ENCODE results near the gene IFI27.
"Not testable (repeated sequence)": the region's sequence is repeated elsewhere in the genome, so short reads cannot be mapped to it uniquely, and the experiment has no call there.

IFI27 gene

DNA sequence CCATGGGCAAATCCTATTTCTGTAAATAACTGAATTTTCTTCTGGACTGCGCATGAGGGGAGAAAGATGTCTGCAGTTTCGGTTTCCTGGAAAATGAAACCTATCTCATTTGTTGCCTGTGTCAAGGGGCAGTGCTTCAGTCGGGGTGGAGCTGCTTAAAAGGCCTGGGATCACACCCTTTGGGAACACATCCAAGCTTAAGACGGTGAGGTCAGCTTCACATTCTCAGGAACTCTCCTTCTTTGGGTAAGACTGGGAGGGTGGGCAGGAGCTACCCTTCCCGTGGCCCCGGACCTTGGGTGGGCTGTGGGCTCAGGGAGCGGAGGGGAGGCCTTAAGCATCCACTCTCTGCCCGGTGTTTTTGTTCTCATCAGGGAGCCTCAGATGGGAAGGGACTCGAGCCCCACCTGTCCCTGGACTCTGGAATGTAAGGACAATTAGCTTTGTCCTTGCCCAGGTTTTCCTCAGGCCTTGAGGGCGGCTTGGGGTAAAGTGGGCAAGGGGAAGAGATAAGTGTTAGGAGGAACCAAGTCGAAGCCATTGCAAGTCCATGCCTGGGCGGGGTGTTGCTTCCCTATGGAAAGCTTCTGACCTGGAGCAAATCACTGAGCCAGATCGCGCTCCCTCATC lies at the start of gene IFI27:
Gene IFI27, plus strand, starts transcription at position 185 of the 630 bp plus-strand sequence.
- TF ChIP-seq GATA1 (IDR thresholded peaks at IDR 0.05; ENCODE audit: low read depth, low read length) (no peak), POLR2A (IDR thresholded peaks at IDR 0.05; ENCODE audit: low read length) (peak; percentile 28)
- DNase-seq, result peak; percentile 58 to 69

DNA sequence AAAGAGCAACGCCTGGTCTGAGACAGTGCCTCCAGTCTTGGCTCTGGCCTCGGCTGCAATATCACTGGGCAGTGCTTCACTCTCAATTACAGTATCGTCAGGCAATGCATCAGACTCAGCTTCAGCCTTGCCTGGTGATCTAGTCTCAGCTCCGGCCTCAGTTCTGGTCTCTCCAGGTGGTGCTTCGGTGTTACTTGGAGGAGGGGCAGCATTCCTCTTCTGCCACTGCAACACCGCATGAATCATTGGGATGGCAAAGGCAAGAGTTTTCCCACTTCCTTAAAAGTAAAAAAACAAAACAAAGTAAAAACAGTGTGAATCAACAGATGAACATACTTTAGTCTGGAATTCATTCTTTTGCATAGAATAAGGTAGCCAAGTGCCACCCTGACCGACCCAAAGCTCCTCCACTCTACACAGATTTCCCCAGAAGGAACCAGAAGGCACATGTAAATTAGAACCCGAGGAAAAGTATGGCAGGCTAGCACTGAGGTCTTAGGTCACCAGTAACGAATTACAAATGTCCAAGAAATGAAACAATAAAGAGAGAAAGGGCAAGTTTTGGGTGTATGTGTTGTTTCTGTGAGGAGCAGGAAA lies 48.1 kb upstream of the IFI27 start:
- no peak for DNase-seq
- TF ChIP-seq GATA1 (IDR thresholded peaks at IDR 0.05; ENCODE audit: low read depth, low read length), result no peak
- TF ChIP-seq POLR2A (IDR thresholded peaks at IDR 0.05; ENCODE audit: low read length), result no peak

- DNase-seq, result no peak
- no peak for TF ChIP-seq POLR2A (IDR thresholded peaks at IDR 0.05; ENCODE audit: low read length)
- TF ChIP-seq GATA1 (IDR thresholded peaks at IDR 0.05; ENCODE audit: low read depth, low read length), result no peak
These were observed 44.4 kb upstream of the IFI27 start for GRCh38 chr14:94066089-94066676.

DNA sequence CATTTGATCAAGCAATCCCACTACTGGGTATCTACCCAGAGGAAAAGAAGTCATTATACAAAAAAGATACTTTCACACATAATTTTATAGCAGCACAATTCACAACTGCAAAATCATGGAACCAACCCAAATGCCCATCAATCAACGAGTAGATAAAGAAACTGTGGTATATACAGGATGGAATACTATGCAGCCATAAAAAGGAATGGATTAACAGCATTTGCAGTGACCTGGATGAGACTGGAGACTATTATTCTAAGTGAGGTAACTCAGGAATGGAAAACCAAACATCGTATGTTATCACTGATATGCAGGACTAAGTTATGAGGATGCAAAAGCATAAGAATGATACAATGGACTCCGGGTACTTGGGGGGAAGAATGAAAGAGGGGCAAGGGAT lies 38.5 kb upstream of the IFI27 start:
- not testable (repeated sequence) for DNase-seq

- no peak for DNase-seq
These were observed 36.0 kb upstream of the IFI27 start for GRCh38 chr14:94074534-94074933.

DNA sequence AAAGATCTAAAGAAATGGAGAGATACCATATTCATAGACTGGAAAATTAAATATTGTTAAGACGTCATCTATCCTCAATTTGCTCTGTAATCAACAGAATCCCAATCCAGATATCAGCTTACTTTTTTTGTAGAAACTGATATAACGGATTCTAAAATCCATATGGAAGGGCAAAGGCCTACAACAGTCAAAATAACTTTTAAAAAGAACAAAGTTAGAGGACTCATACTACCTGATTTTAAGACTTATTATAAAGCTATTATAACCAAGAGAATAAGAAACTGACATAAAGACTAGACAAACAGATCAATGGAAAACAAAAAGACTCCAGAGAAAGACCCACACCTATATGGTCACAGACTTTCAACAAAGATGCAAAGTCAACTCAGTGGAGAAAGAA lies 35.5 kb upstream of the IFI27 start:
- no peak for DNase-seq
- TF ChIP-seq POLR2A (IDR thresholded peaks at IDR 0.05; ENCODE audit: low read length), result no peak
- TF ChIP-seq GATA1 (IDR thresholded peaks at IDR 0.05; ENCODE audit: low read depth, low read length), result no peak

More at GRCh38 chr14:94074534-94074933, 36.0 kb upstream of the IFI27 start:
- TF ChIP-seq GATA1 (IDR thresholded peaks at IDR 0.05; ENCODE audit: low read depth, low read length) (no peak), POLR2A (IDR thresholded peaks at IDR 0.05; ENCODE audit: low read length) (no peak)

DNA sequence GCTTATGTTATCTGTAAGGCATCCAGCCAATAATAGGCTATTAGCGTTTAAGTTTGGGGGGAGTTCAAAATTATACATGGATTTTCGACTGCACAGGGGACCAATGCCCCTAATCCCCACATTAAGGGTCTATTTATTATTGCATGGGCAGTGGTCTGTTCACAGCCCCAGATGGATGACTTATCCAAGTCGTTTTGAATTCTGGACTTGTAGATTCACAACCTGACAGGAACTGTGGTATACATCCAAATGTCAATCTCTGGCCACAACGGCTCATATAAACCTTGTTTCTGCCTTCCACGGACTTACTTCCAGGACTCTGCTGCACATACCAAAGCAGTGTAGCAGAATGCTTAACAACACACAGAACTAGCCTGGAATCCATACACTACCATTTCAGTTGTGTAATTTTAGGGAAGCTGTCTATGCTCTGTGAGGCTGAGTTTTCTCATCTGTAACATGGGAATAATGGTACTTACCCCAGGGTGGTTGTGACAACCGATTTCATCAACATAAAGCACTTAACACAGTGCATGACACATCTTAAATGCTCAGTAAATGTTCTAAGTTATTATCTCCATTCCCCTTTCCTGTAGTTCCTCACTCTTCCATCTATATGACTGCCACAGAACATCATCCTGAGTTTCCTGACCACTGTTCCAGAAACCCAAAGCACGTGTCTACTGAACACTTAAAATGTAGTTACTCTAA lies 33.3 kb upstream of the IFI27 start:
- no peak for TF ChIP-seq POLR2A (IDR thresholded peaks at IDR 0.05; ENCODE audit: low read length)
- TF ChIP-seq GATA1 (IDR thresholded peaks at IDR 0.05; ENCODE audit: low read depth, low read length), result no peak
- DNase-seq, result peak in 1 of 2 experiments; percentile 15

GRCh38 chr14:94077823-94078222 lies 32.7 kb upstream of the IFI27 start:
- TF ChIP-seq POLR2A (IDR thresholded peaks at IDR 0.05; ENCODE audit: low read length), result no peak
- TF ChIP-seq GATA1 (IDR thresholded peaks at IDR 0.05; ENCODE audit: low read depth, low read length), result no peak

DNA sequence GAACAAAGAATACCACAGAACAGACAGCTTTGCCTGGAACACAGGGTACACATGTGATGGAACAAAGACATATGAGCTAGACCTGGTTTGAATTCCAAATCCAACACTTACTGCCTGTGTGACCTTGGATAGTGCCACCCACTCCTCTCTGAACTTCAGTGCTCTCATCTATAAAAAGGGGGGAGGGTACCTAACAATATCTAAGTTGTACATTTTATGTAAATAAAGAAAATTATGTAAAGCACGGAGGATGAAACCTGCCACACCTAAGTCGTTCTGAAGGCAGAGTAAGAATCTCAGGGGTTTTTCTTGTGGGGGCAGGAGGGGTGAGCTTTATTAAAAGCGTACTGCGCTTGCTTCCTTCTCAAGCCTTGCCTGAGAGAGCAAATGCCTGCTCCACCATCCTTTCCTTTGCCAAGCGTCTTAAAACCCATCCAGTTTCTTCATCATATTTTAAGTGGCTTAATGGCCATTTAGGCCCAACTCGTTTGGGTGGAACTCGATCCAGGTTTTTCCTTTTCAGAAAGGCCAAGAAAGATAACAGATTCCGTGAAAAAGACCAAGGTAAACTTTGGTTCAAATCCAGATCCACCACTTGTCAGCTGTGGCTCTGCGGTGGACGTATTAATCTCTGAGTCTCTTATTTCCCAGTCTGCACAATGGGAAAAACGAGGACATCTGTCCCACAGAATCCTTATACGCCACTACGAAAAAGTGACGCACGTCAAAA lies 30.5 kb upstream of the IFI27 start:
- DNase-seq, result no peak
- no peak for TF ChIP-seq GATA1 (IDR thresholded peaks at IDR 0.05; ENCODE audit: low read depth, low read length)
- TF ChIP-seq POLR2A (IDR thresholded peaks at IDR 0.05; ENCODE audit: low read length), result no peak

More at GRCh38 chr14:94077823-94078222, 32.7 kb upstream of the IFI27 start:
- DNase-seq, result no peak

- DNase-seq, result peak; percentile 97 to 98
- TF ChIP-seq POLR2A (IDR thresholded peaks at IDR 0.05; ENCODE audit: low read length), result peak; percentile 97
- TF ChIP-seq GATA1 (IDR thresholded peaks at IDR 0.05; ENCODE audit: low read depth, low read length), result no peak
These were observed 29.7 kb upstream of the IFI27 start, which contains the start of the genes DDX24 and IFI27L1 for GRCh38 chr14:94080621-94081385. Gene DDX24, minus strand, starts transcription at chr14:94081202. Its CDS starts 1,460 bp downstream, at chr14:94079742. Gene IFI27L1, plus strand, starts transcription at chr14:94081310. Its CDS starts 15,628 bp downstream, at chr14:94096938.

- no peak for DNase-seq
- TF ChIP-seq GATA1 (IDR thresholded peaks at IDR 0.05; ENCODE audit: low read depth, low read length) (no peak), POLR2A (IDR thresholded peaks at IDR 0.05; ENCODE audit: low read length) (peak; percentile 3)
These were observed 29.1 kb upstream of the IFI27 start for GRCh38 chr14:94081386-94081820.

- no peak for DNase-seq
- TF ChIP-seq POLR2A (IDR thresholded peaks at IDR 0.05; ENCODE audit: low read length), result no peak
- no peak for TF ChIP-seq GATA1 (IDR thresholded peaks at IDR 0.05; ENCODE audit: low read depth, low read length)
These were observed 22.6 kb upstream of the IFI27 start for GRCh38 chr14:94087891-94088290.

DNA sequence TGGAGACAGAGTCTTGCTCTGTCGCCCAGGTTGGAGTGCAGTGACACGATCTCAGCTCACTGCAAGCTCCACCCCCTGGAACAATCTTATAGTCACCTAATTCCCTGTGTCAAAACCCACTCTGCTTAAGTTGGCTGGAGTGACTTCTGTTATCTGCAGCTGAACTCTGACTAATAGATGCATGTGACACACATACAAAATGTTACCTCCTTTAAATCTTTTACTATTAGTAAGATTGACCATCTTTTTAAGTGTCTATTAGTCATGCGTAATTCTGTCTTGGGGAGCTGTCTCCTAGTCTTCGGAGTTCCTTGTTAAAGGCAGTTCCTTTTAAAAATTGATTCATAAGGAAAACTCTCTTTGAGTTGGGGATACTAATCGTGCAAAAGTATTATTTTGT lies 22.0 kb upstream of the IFI27 start:
- no peak for DNase-seq
- TF ChIP-seq GATA1 (IDR thresholded peaks at IDR 0.05; ENCODE audit: low read depth, low read length) (no peak), POLR2A (IDR thresholded peaks at IDR 0.05; ENCODE audit: low read length) (no peak)

Measured in erythroblast (primary cell).